GM21825 (cell line): ENCODE results near the gene DOK6.

Experiments
- ATAC-seq: cut with Tn5 transposase; IDR thresholded peaks from one replicate; pipeline ENCODE4 v1.9.1; 2021; ENCODE audit warnings: mild to moderate bottlenecking, moderate library complexity; ENCODE audit not compliant: unreplicated experiment

Gene DOK6

GRCh38 chr18:69537183-69537582, 136.5 kb downstream of the DOK6 start:
- ATAC-seq: no peak

DNA sequence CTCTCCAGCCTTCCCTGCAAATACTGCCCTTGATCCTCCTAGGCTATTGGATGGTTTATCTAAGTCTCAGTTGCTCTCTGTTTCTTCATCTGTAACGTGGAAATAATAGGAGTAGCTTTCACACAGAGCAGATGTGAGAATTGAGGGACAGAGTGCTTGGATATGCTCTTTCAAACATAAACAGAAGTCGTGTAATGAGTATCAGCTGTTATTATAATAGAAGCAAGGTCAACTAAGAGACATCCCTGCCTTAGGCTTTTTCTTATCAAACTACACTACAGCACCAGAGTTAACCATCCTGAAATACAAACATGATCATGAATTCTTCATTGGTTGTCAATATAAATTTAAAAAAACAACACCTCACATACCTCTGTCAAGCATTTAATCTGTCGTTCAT, 138.2 kb downstream of the DOK6 start:
- ATAC-seq: no peak

DNA sequence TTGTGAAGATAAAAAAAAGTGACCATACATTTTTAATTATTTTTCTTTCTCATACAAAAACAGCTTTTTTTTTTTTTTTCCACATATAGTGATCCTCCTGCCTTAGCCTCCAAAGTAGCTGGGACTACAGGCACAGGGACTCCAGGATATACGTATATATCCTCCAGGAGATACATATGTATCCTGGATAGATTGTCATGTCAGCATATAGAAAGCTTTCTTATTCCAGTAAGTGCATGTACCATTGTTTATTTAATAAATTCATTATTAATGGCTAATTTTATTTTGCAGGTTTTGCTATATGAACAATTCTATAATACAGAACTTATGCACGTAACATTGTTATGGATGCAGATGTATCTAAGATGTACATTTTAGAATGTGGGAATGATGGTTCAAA, 138.7 kb downstream of the DOK6 start:
- no peak for ATAC-seq

DNA sequence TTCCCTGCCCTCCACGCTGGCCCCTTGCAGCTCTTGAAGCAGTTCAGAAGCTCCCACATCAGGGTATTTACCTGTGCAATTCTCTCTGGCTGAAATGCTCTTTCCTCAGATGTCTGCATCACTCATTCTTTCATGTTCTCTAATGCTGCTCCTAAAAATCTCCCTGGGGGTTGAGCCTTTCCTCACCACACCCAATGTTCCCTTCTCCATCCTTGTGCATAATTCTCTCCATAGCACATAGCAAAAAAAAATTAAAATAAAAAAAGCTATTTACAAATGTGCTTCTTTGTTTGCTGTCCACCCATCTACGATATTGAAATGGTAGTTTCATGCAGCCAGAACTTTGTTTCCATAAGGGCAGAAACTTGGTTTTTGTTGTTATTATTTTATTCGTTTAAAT, 155.5 kb downstream of the DOK6 start:
- no peak for ATAC-seq

GRCh38 chr18:69557282-69557681, 156.6 kb downstream of the DOK6 start:
- no peak for ATAC-seq

- ATAC-seq: no peak
These were observed 157.4 kb downstream of the DOK6 start for GRCh38 chr18:69558052-69558451.

DNA sequence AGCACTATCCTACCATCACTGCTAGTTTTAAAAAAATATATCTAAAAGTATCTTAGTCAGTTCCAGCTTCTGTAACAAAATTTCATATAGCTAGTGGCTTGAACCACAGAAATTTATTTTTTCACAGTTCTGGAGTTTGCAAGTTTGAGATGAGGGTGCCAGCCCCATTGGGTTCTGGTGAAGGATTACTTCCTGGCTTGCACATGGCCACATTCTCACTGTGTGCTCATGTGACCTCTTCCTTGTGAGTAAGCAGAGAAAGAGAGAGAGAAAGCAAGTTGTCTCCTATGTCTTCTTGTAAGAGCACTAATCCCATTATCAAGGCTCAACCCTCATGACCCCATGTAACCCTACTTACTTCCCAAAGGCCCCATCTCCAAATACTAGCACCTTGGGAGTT, 158.9 kb downstream of the DOK6 start:
- ATAC-seq: no peak

DNA sequence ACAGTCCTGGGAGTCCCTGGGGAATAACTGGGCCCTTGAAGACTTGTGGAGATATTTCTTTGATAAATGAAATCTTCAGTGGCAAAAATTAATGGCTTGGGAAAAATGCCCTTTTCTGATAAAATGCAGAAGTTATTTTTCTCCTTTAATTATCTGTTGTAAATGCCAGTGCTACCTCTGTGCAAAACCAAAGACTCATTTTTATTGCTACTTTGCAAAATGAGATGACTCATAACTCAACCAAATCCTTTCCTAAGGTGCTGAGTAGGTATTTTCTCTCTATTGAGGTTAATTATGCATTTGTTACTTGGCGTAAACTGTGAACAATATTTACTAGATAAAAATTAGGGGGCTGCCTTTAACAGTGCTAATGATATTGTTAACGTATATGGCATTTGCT, 163.9 kb downstream of the DOK6 start:
- no peak for ATAC-seq

GRCh38 chr18:69567813-69568488, 167.3 kb downstream of the DOK6 start:
- no peak for ATAC-seq

DNA sequence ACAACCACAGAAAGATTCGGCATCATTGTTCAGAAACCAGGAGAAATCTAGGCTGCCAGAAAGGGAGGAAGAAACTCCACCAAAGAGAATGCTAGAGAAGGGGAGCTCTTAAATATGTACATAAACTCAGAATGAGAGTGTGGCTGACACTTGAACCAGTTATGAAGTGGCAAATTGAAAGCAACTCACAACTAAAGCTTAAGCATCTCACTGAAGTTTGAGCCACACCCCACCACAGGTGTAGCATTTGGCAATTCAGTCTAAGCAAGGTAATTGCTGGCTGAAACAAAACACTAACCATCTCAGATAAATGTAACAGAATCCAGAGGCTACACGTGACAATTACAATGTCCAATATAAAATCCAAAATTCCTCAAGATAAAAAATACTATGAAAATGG, 168.4 kb downstream of the DOK6 start:
- no peak for ATAC-seq

- no peak for ATAC-seq
These were observed 173.7 kb downstream of the DOK6 start for GRCh38 chr18:69574401-69574800.

DNA sequence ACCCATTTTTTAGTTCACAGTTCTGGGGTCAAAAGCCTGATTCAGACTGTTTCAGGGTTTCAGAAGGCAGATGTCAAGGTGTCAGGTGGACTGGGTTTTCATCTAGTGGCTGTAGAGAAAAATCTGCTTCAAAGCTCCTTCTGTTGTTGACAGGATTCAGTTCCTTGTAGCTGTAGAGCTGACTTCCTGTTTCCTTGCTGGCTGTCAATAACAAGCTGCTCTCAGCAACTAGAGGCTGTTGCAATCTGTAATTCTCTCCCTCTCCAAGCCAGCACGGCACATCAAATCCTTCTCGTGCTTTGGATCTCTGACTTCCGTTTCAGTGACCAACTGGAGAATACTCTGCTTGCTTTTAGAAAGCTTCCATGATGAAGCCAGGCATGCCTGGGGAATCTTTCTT, 179.4 kb downstream of the DOK6 start:
- ATAC-seq: peak; percentile 85

DNA sequence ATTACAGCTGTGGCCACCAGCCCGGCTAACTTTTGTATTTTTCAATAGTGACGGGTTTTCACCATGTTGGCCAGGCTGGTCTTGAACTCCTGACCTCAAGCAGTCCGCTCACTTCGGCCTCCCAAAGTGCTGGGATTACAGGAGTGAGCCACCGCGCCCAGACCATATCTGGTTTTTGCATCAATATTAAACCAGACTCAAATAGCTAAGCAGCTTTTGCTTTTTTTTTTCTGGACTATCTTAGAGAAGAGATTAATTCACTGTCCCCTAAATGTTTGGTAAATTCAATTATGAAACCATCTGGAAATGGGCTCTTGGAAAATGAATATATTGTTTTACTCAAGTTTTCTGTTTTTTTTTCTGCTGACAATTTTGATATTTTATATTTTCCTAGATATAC, 183.7 kb downstream of the DOK6 start:
- ATAC-seq: no peak

GRCh38 chr18:69585696-69586095, 185.0 kb downstream of the DOK6 start:
- ATAC-seq: no peak

DNA sequence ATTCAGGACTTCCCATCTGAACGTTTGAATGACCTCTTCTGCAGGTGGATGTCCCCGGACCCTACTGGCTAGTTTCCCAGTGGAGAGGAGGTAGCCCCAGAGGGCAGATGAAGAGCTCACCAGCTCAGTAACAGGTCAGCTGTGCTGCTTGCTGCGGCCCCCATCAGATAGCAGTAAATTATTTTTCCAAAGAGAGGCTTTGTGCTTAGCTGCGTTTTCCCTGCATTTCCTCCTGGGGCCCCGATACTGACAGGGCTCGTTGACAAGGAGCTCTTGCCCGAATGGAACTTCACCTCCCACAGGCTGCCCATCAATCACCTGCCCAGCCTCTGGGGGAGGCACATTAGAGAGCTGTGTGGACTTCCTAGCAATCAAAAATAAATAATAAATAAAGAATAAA, 185.8 kb downstream of the DOK6 start:
- no peak for ATAC-seq

DNA sequence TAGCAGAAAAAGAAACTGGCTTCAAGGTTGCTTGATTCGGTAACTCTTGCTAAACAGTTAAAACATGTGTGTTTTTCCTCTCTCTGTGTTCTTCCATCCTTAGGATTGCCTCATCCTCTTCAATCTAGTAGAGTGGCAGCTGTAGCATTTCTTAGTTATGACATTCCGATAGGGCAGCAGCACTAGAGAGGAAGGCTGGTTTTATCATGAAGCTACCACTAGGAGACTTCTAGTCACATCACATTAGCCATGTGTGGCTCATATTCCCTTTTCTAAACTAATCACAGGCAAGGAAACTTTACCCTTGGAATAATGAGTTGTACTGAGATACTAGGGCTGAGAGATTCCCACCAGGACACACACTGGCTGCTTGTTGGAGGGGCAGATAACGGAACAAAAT, 187.6 kb downstream of the DOK6 start:
- no peak for ATAC-seq

- ATAC-seq: no peak
These were observed 189.5 kb downstream of the DOK6 start for GRCh38 chr18:69590150-69590549.

GRCh38 chr18:69596345-69596744, 195.7 kb downstream of the DOK6 start:
- ATAC-seq: no peak

GRCh38 chr18:69597561-69597960, 196.9 kb downstream of the DOK6 start:
- ATAC-seq: no peak

- no peak for ATAC-seq
These were observed 198.7 kb downstream of the DOK6 start for GRCh38 chr18:69599377-69599776.

DNA sequence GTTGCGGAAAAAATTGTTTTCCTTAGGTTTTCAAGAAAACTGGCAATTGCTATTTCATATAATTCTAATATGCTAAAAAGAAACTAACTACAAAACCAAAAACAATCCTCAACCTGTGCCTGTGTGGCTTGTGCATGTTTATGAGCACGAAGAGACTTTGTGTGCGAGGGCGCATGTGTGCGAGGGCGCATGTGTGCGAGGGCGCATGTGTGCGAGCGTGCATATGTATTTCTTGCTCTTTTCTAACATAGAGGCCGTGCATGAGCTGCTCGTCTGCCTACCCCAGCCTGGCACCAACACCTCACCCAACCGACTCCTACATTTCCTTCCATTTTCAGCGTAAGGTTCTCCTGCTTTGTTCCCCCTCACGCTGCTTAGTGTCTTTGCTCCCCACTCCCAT, 211.6 kb downstream of the DOK6 start:
- ATAC-seq: no peak

DNA sequence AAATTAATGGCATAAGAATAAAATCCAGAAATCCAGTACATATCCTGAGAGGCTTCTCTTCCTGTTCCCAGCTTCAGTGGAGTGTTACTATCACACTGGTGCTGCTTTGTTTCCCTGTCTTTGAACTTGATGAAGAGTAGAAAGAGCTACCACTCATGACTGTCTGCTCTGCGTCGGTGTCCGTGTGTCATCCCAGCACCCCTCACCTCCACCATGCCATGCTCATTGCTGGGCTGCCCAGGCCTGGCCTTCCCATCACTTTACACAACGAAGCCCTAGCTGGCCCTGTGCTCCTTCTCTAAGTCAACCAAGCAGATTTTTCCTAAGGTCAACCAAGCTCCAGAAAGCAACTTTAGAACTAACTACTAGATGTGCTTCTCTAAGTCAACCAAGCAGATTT, 215.4 kb downstream of the DOK6 start:
- no peak for ATAC-seq

DNA sequence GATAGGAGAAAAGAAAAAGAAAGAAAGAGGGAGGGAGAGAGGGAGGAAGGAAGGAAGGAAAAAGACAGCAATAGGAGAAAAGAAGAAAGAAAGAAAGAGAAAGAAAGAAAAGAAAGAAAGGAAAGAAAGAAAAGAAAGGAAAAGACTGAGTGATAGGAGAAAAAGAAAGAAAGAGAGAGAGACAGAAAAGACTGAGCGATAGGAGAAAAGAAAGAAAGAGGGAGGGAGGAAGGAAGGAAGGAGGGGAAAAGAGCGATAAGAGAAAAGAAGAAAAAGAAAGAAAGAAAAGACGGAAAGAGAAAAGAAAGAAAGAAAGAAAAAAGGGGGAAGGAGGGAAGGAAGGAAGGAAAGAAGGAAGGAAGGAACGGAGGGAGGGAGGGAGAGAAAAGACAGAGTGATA, 216.7 kb downstream of the DOK6 start:
- no peak for ATAC-seq
